DND-41 (cell line): ENCODE results near the gene TRAPPC6A.

Experiments
- ATAC-seq: fragments of 200-7000 bp; cut with Tn5 transposase; 3 replicates; pipeline ENCODE4 v1.9.1; 2021; ENCODE audit warnings: low read depth; ENCODE audit not compliant: insufficient read depth
- DNase-seq: peaks from one replicate; pipeline ENCODE4 v3.0.0-alpha.2; 2020
- H2AFZ ChIP-seq: 2 replicates; pipeline ENCODE4 v1.6.0; 2012; ENCODE audit warnings: low read depth, low read length
- H3K27ac ChIP-seq: 2 replicates; pipeline ENCODE4 v1.5.1; 2012; ENCODE audit warnings: low read length, inconsistent platforms
- H3K27me3 ChIP-seq: fragments of 200-600 bp; sonication (generic); 2 replicates; pipeline ENCODE4 v1.6.0; 2012; ENCODE audit warnings: low read length, mild to moderate bottlenecking, inconsistent platforms; ENCODE audit not compliant: insufficient read depth, poor library complexity
- H3K36me3 ChIP-seq: 2 replicates; pipeline ENCODE4 v1.5.1; 2012; ENCODE audit warnings: low read length, inconsistent platforms; ENCODE audit not compliant: insufficient read depth
- H3K4me1 ChIP-seq: 2 replicates; pipeline ENCODE4 v1.5.1; 2012; ENCODE audit warnings: mild to moderate bottlenecking, low read length; ENCODE audit not compliant: insufficient read depth
- H3K4me2 ChIP-seq: 2 replicates; pipeline ENCODE4 v1.6.0; 2012; ENCODE audit warnings: mild to moderate bottlenecking, moderate library complexity, low read length, inconsistent platforms; ENCODE audit not compliant: insufficient read depth
- H3K4me3 ChIP-seq, 2 experiments: fragments of 200-600 bp in 1 of 2; shearing (Covaris generic) in 1 of 2; 2 replicates each; pipeline ENCODE4 v1.5.1; 2012 to 2016; ENCODE audit warnings: inconsistent platforms in 2 of 2, low read length in 2 of 2, mild to moderate bottlenecking in 2 of 2, low read depth in 1 of 2, moderate library complexity in 1 of 2
- H3K79me2 ChIP-seq: 2 replicates; pipeline ENCODE4 v1.6.0; 2012; ENCODE audit warnings: low read length, inconsistent platforms; ENCODE audit not compliant: insufficient read depth
- H3K9ac ChIP-seq: 2 replicates; pipeline ENCODE4 v1.6.0; 2012; ENCODE audit warnings: low read depth, mild to moderate bottlenecking, inconsistent platforms, low read length, moderate library complexity
- H3K9me3 ChIP-seq: 2 replicates; pipeline ENCODE4 v1.5.1; 2012; ENCODE audit warnings: low read length, moderate library complexity, mild to moderate bottlenecking, inconsistent platforms; ENCODE audit not compliant: insufficient read depth, severe bottlenecking
- H4K20me1 ChIP-seq: 2 replicates; pipeline ENCODE4 v1.6.0; 2012; ENCODE audit warnings: low read length; ENCODE audit not compliant: insufficient read depth
- EZH2 ChIP-seq: IDR thresholded peaks from 3 replicates; pipeline ENCODE4 v1.6.1; 2012; ENCODE audit warnings: borderline replicate concordance, low read depth, mild to moderate bottlenecking, moderate library complexity, low read length, inconsistent platforms; ENCODE audit not compliant: severe bottlenecking
- TF ChIP-seq, protein P1 (sequence below): IDR thresholded peaks from 2 replicates; pipeline ENCODE4 v1.5.1; 2012; ENCODE audit warnings: borderline replicate concordance, low read length, moderate library complexity, mild to moderate bottlenecking; ENCODE audit not compliant: poor library complexity, severe bottlenecking; ENCODE audit errors: extremely low read depth

TRAPPC6A gene

DNA sequence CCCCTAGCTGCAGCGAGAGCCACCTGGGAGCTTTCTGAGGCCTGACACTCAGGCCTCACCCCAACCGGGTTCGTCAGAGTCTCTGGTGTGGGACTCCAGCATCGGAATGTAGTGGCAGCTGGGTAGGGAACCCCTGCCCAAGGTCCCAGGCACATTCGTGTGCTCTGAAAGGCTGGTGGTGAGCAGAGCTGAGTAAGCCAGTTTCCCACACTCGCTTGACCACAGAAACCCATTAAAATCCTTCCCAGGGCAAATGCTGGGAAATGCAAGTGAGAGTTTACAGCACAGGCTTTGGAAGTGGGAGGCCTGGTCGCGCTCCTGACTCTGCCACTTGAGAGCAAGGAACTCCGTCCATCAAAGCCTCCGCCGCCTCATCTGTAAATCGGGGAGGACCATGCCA, 4.2 kb downstream of the TRAPPC6A start:
- no peaks in the 10 kb centered on the region for H3K36me3 ChIP-seq
- ATAC-seq (no peak), DNase-seq (no peak)
- H4K20me1 ChIP-seq, result peaks cover 15% of the 10 kb centered on the region
- TF ChIP-seq, protein P1, sequence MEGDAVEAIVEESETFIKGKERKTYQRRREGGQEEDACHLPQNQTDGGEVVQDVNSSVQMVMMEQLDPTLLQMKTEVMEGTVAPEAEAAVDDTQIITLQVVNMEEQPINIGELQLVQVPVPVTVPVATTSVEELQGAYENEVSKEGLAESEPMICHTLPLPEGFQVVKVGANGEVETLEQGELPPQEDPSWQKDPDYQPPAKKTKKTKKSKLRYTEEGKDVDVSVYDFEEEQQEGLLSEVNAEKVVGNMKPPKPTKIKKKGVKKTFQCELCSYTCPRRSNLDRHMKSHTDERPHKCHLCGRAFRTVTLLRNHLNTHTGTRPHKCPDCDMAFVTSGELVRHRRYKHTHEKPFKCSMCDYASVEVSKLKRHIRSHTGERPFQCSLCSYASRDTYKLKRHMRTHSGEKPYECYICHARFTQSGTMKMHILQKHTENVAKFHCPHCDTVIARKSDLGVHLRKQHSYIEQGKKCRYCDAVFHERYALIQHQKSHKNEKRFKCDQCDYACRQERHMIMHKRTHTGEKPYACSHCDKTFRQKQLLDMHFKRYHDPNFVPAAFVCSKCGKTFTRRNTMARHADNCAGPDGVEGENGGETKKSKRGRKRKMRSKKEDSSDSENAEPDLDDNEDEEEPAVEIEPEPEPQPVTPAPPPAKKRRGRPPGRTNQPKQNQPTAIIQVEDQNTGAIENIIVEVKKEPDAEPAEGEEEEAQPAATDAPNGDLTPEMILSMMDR, result no peak
- no peak for TF ChIP-seq EZH2
- H3K4me2 ChIP-seq, result no peak overlapping the region
- no peak overlapping the region for H3K27ac ChIP-seq
- no peaks in the 10 kb centered on the region for H3K9me3 ChIP-seq
- no peak overlapping the region for H3K4me3 ChIP-seq
- H3K9ac ChIP-seq, result no peak overlapping the region
- no peaks in the 10 kb centered on the region for H3K27me3 ChIP-seq
- peaks cover 18% of the 10 kb centered on the region for H3K4me1 ChIP-seq
- peaks cover 14% of the 10 kb centered on the region for H3K79me2 ChIP-seq
- H2AFZ ChIP-seq, result no peak overlapping the region

DNA sequence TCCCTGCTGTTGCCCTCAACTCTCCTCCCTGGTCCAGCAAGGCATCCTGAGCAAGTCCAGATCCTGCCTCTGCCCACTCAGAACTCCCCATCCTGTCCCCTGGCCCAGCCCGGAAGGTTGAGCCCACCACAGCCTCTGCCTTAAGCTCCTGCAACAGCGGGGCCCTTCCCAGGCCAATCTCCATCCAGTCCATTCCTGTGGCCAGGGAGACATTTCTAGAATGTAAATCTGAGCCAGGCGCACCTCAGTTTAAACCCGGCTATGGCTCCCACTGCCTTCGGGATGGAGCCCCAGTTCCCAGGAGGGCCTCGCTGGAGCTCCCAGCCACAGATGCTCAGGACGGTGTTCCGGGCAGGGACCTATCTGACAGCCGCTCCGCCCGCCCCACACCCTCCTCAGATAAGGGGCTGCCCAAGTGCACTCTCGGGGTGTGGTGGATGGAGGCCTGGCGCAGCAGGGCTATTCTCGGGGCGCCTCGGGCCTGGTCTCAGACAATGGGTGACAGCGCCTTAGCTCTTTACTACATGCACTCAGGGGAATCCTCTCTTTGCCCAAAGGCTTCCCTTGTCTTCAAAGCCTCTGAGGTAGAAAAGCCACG, 5.3 kb downstream of the TRAPPC6A start:
- Histone ChIP-seq H3K36me3 (no peaks in the 10 kb centered on the region), H3K4me3 (no peak overlapping the region), H3K9me3 (no peaks in the 10 kb centered on the region), H4K20me1 (peaks cover 15% of the 10 kb centered on the region), H3K27me3 (no peaks in the 10 kb centered on the region), H2AFZ (no peak overlapping the region), H3K9ac (no peak overlapping the region), H3K27ac (no peak overlapping the region), H3K4me2 (no peak overlapping the region), H3K79me2 (peaks cover 10% of the 10 kb centered on the region), H3K4me1 (peaks cover 18% of the 10 kb centered on the region)
- DNase-seq (no peak), ATAC-seq (no peak)
- TF ChIP-seq EZH2, result no peak
- TF ChIP-seq, protein P1, result no peak

DNA sequence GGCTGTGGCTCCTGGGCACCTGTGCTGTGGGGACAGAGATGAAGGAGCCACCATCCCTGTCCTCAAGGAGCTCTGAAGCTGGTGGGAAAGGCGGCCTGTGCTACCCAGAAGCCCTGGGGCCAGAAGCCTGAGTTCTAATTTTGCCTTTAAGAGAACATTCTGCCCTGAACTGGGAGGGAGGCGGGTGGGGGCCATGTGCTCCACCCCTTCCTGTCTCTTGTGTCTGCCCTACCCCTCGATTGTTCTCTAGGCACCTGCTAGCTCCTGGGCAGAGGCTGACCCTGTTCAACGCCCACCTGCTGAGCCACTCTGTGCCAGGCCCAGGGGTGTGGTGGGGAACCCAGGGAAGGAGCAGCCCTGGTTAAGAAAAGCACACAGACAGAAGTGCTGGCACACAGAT, 5.9 kb downstream of the TRAPPC6A start:
- no peak overlapping the region for H3K9ac ChIP-seq
- no peak overlapping the region for H3K4me3 ChIP-seq
- ATAC-seq (peak; percentile 51; the same call in 2 of the 3 replicates), DNase-seq (no peak)
- no peaks in the 10 kb centered on the region for H3K27me3 ChIP-seq
- H4K20me1 ChIP-seq, result peaks cover 15% of the 10 kb centered on the region
- peaks cover 5% of the 10 kb centered on the region for H3K79me2 ChIP-seq
- no peak overlapping the region for H3K27ac ChIP-seq
- H3K4me2 ChIP-seq, result no peak overlapping the region
- peaks cover 13% of the 10 kb centered on the region for H3K4me1 ChIP-seq
- H2AFZ ChIP-seq, result no peak overlapping the region
- no peaks in the 10 kb centered on the region for H3K9me3 ChIP-seq
- H3K36me3 ChIP-seq, result no peaks in the 10 kb centered on the region
- TF ChIP-seq, protein P1, result no peak
- TF ChIP-seq EZH2, result no peak
